GM23338 (cell line): ENCODE data around the gene RASSF1. TPM values are rescaled to one million over a fixed set of nuclear protein-coding genes. Genes with fewer than 3 reads are reported as not detected.

Experiments used
- ATAC-seq: fragments of 200-7000 bp; cut with Tn5 transposase; 3 replicates; pipeline ENCODE4 v1.9.1; 2020
- DNase-seq: peaks from one replicate; pipeline ENCODE4 v3.0.0-alpha.2; 2015; ENCODE audit warnings: low spot score
- H2AFZ ChIP-seq: fragments of 200-600 bp; sonication (generic); 2 replicates; pipeline ENCODE4 v1.8.0; 2016; ENCODE audit warnings: antibody characterized with exemption, mild to moderate bottlenecking, moderate library complexity
- H3F3A ChIP-seq: fragments of 200-600 bp; sonication (generic); replicated peaks from 2 replicates; pipeline ENCODE4 v1.8.0; 2017; ENCODE audit warnings: antibody characterized with exemption, mixed run types, low read depth
- H3K27ac ChIP-seq: fragments of 200-600 bp; sonication (generic); 2 replicates; pipeline ENCODE4 v1.6.1; 2016; ENCODE audit warnings: low read depth
- H3K27me3 ChIP-seq: fragments of 200-600 bp; sonication (generic); 2 replicates; pipeline ENCODE4 v1.8.0; 2016; ENCODE audit warnings: mild to moderate bottlenecking, mixed run types, moderate library complexity; ENCODE audit not compliant: insufficient read depth
- H3K36me3 ChIP-seq: fragments of 200-600 bp; sonication (generic); 2 replicates; pipeline ENCODE4 v1.8.0; 2016; ENCODE audit warnings: mild to moderate bottlenecking; ENCODE audit not compliant: insufficient read depth
- H3K4me1 ChIP-seq: fragments of 200-600 bp; sonication (generic); 2 replicates; pipeline ENCODE4 v1.8.0; 2016; ENCODE audit warnings: mild to moderate bottlenecking, moderate library complexity; ENCODE audit not compliant: insufficient read depth
- H3K4me2 ChIP-seq: fragments of 200-600 bp; sonication (generic); 2 replicates; pipeline ENCODE4 v1.7.1; 2017; ENCODE audit warnings: mixed run types
- H3K4me3 ChIP-seq: fragments of 200-600 bp; sonication (generic); 2 replicates; pipeline ENCODE4 v1.6.1; 2016; ENCODE audit warnings: mixed run types
- H3K79me2 ChIP-seq: fragments of 200-600 bp; sonication (generic); replicated peaks from 2 replicates; pipeline ENCODE4 v1.8.0; 2017; ENCODE audit warnings: mild to moderate bottlenecking; ENCODE audit not compliant: insufficient read depth
- H3K9me2 ChIP-seq: fragments of 200-600 bp; sonication (generic); 2 replicates; pipeline ENCODE4 v1.8.0; 2017; ENCODE audit not compliant: insufficient read depth
- H4K20me1 ChIP-seq: fragments of 200-600 bp; sonication (generic); replicated peaks from 2 replicates; pipeline ENCODE4 v1.8.0; 2017; ENCODE audit warnings: mild to moderate bottlenecking; ENCODE audit not compliant: insufficient read depth
- H3K27ac Mint-ChIP-seq: 2 replicates; pipeline ENCODE4 v1.8.0; 2020; ENCODE audit warnings: inconsistent platforms, mild to moderate bottlenecking, moderate library complexity, mixed read lengths
- H3K27me3 Mint-ChIP-seq: 3 replicates; pipeline ENCODE4 v1.8.0; 2022; ENCODE audit warnings: low read depth, mild to moderate bottlenecking, moderate library complexity, mixed read lengths, inconsistent platforms; ENCODE audit not compliant: insufficient read depth, poor library complexity
- H3K36me3 Mint-ChIP-seq: 3 replicates; pipeline ENCODE4 v1.8.0; 2021; ENCODE audit warnings: low read depth, mild to moderate bottlenecking, inconsistent platforms, moderate library complexity, mixed read lengths
- H3K4me1 Mint-ChIP-seq: 3 replicates; pipeline ENCODE4 v1.8.0; 2020; ENCODE audit warnings: mild to moderate bottlenecking, inconsistent platforms, mixed read lengths
- H3K4me3 Mint-ChIP-seq: 3 replicates; pipeline ENCODE4 v1.8.0; 2021; ENCODE audit warnings: moderate library complexity, mild to moderate bottlenecking, inconsistent platforms, mixed read lengths
- H3K9me3 Mint-ChIP-seq: 3 replicates; pipeline ENCODE4 v1.8.0; 2020; ENCODE audit warnings: moderate library complexity, mild to moderate bottlenecking, inconsistent platforms, mixed read lengths
- CREB1 ChIP-seq: fragments of 250-450 bp; sonication (Bioruptor Pico); IDR thresholded peaks from 2 replicates; pipeline ENCODE4 v1.5.0; 2020; ENCODE audit warnings: low read depth, mild to moderate bottlenecking, moderate library complexity
- CTCF ChIP-seq, 2 experiments: fragments of 200-600 bp in 1 of 2; sonication (generic) in 1 of 2; conservative IDR thresholded peaks; 2 replicates each; pipeline versions ENCODE4 v1.5.1 to v1.6.1; 2016 to 2017; ENCODE audit warnings: antibody characterized with exemption in 2 of 2, low read depth in 2 of 2, mild to moderate bottlenecking in 2 of 2, moderate library complexity in 1 of 2
- ETS1 ChIP-seq: IDR thresholded peaks from 2 replicates; pipeline ENCODE4 v1.6.1; 2016; ENCODE audit warnings: antibody characterized with exemption
- EZH2 ChIP-seq: fragments of 200-600 bp; sonication (generic); IDR thresholded peaks from one replicate; pipeline ENCODE4 v1.8.0; 2017; ENCODE audit warnings: antibody characterized with exemption, mild to moderate bottlenecking, low read depth; ENCODE audit not compliant: unreplicated experiment
- EZH2phosphoT487 ChIP-seq: fragments of 200-600 bp; sonication (generic); IDR thresholded peaks from one replicate; pipeline ENCODE4 v1.8.1; 2018; ENCODE audit warnings: antibody characterized with exemption; ENCODE audit not compliant: unreplicated experiment
- JUNB ChIP-seq: IDR thresholded peaks from one replicate; pipeline ENCODE4 v1.6.1; 2016; ENCODE audit warnings: antibody characterized with exemption; ENCODE audit not compliant: unreplicated experiment
- NANOG ChIP-seq: IDR thresholded peaks from 2 replicates; pipeline ENCODE4 v1.6.1; 2016; ENCODE audit warnings: antibody characterized with exemption, borderline replicate concordance
- POLR2AphosphoS5 ChIP-seq: IDR thresholded peaks from 2 replicates; pipeline ENCODE4 v1.6.1; 2016; ENCODE audit warnings: antibody characterized with exemption, low read depth
- STAT1 ChIP-seq: IDR thresholded peaks from one replicate; pipeline ENCODE4 v1.6.1; 2016; ENCODE audit warnings: antibody characterized with exemption; ENCODE audit not compliant: unreplicated experiment
- ZNF114 ChIP-seq: fragments of 250-450 bp; sonication (Bioruptor Pico); IDR thresholded peaks from 2 replicates; pipeline ENCODE4 v1.5.0; 2020; ENCODE audit warnings: mild to moderate bottlenecking, moderate library complexity
- ZNF331 ChIP-seq: fragments of 250-450 bp; sonication (Bioruptor Pico); IDR thresholded peaks from 2 replicates; pipeline ENCODE4 v1.5.0; 2020; ENCODE audit warnings: low read depth, mild to moderate bottlenecking, moderate library complexity
- polyA plus RNA-seq: library from polyadenylated mRNA; unstranded; fragments of >200 nt; fragmentation: Nextera tagmentation; extraction: Ambion mirVana; gene quantifications from 2 replicates; pipeline ENCODE4 v1.2.1, GENCODE V29; 2016
- total RNA-seq: library from RNA; depleted of rRNA; stranded (reverse); fragments of >200 nt; shearing (Covaris generic); gene quantifications from 2 replicates; pipeline ENCODE4 v1.2.3, GENCODE V29; 2014
- TF ChIP-seq, protein P1 (sequence below): IDR thresholded peaks from one replicate; pipeline ENCODE4 v1.6.1; 2018; ENCODE audit warnings: antibody characterized with exemption; ENCODE audit not compliant: unreplicated experiment
- TF ChIP-seq, protein P2 (sequence below): fragments of 250-450 bp; sonication (Bioruptor Pico); IDR thresholded peaks from 2 replicates; pipeline ENCODE4 v1.5.0; 2020; ENCODE audit warnings: mild to moderate bottlenecking, moderate library complexity

Gene RASSF1
- total and polyA plus RNA-seq, 2 experiments from 2014 or later, result 9.6 to 15.7 TPM

DNA sequence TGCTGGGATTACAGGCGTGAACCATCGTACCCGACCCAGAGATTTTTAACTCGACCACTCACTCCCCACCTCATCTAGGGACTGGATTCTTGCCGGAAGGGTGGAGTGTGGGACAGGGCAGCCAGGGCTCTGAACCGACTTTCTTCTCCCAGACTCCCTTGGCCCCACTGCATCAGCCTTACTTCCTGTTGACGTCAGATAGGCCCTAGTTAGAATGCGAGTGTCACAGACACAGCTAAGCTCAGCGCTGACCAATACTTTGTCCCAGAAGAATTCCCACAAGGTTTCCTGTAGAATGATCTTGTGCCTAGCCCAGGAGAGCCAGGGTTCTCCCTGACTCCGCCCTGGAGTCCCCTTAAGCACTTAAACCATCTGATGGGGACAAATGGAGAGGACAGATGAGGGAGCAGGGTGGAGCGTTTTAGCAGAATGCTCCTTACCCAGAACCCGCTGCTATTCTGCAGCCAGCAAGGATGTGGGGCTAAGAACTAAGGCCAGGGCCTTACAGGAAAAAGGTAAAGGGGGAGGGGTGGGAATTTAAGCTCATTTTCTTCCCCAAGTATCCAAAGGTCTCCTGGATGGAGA, 6.8 kb downstream of the RASSF1 start:
- Mint-ChIP-seq H3K4me1 (peaks cover 22% of the 10 kb centered on the region), H3K36me3 (peaks cover 27% of the 10 kb centered on the region), H3K4me3 (no peak overlapping the region; the same call in 2 of the 3 replicates), H3K27ac (no peak overlapping the region), H3K27me3 (peaks cover 21% of the 10 kb centered on the region), H3K9me3 (no peaks in the 10 kb centered on the region; the same call in 2 of the 3 replicates)
- Histone ChIP-seq H3K4me2 (no peak overlapping the region), H2AFZ (no peak overlapping the region), H3F3A (peaks cover 32% of the 10 kb centered on the region), H3K9me2 (no peaks in the 10 kb centered on the region), H3K27ac (no peak overlapping the region), H3K79me2 (peaks cover 36% of the 10 kb centered on the region), H3K4me3 (no peak overlapping the region), H4K20me1 (peaks cover 17% of the 10 kb centered on the region), H3K36me3 (peaks cover 8% of the 10 kb centered on the region), H3K4me1 (peaks cover 16% of the 10 kb centered on the region), H3K27me3 (peaks cover 8% of the 10 kb centered on the region)
- DNase-seq (no peak), ATAC-seq (no peak)
- TF ChIP-seq ETS1 (no peak), CREB1 (CRISPR knock-in tag) (no peak), ZNF331 (no peak), NANOG (no peak), JUNB (no peak), CTCF (conservative IDR thresholded peaks at IDR 0.05; ENCODE audit: low read depth in 2 of 2) (no peak), ZNF114 (CRISPR knock-in tag) (no peak), EZH2 (no peak), STAT1 (no peak), POLR2AphosphoS5 (no peak), EZH2phosphoT487 (no peak)
- TF ChIP-seq, protein P1, sequence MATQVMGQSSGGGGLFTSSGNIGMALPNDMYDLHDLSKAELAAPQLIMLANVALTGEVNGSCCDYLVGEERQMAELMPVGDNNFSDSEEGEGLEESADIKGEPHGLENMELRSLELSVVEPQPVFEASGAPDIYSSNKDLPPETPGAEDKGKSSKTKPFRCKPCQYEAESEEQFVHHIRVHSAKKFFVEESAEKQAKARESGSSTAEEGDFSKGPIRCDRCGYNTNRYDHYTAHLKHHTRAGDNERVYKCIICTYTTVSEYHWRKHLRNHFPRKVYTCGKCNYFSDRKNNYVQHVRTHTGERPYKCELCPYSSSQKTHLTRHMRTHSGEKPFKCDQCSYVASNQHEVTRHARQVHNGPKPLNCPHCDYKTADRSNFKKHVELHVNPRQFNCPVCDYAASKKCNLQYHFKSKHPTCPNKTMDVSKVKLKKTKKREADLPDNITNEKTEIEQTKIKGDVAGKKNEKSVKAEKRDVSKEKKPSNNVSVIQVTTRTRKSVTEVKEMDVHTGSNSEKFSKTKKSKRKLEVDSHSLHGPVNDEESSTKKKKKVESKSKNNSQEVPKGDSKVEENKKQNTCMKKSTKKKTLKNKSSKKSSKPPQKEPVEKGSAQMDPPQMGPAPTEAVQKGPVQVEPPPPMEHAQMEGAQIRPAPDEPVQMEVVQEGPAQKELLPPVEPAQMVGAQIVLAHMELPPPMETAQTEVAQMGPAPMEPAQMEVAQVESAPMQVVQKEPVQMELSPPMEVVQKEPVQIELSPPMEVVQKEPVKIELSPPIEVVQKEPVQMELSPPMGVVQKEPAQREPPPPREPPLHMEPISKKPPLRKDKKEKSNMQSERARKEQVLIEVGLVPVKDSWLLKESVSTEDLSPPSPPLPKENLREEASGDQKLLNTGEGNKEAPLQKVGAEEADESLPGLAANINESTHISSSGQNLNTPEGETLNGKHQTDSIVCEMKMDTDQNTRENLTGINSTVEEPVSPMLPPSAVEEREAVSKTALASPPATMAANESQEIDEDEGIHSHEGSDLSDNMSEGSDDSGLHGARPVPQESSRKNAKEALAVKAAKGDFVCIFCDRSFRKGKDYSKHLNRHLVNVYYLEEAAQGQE, result no peak
- TF ChIP-seq, protein P2, sequence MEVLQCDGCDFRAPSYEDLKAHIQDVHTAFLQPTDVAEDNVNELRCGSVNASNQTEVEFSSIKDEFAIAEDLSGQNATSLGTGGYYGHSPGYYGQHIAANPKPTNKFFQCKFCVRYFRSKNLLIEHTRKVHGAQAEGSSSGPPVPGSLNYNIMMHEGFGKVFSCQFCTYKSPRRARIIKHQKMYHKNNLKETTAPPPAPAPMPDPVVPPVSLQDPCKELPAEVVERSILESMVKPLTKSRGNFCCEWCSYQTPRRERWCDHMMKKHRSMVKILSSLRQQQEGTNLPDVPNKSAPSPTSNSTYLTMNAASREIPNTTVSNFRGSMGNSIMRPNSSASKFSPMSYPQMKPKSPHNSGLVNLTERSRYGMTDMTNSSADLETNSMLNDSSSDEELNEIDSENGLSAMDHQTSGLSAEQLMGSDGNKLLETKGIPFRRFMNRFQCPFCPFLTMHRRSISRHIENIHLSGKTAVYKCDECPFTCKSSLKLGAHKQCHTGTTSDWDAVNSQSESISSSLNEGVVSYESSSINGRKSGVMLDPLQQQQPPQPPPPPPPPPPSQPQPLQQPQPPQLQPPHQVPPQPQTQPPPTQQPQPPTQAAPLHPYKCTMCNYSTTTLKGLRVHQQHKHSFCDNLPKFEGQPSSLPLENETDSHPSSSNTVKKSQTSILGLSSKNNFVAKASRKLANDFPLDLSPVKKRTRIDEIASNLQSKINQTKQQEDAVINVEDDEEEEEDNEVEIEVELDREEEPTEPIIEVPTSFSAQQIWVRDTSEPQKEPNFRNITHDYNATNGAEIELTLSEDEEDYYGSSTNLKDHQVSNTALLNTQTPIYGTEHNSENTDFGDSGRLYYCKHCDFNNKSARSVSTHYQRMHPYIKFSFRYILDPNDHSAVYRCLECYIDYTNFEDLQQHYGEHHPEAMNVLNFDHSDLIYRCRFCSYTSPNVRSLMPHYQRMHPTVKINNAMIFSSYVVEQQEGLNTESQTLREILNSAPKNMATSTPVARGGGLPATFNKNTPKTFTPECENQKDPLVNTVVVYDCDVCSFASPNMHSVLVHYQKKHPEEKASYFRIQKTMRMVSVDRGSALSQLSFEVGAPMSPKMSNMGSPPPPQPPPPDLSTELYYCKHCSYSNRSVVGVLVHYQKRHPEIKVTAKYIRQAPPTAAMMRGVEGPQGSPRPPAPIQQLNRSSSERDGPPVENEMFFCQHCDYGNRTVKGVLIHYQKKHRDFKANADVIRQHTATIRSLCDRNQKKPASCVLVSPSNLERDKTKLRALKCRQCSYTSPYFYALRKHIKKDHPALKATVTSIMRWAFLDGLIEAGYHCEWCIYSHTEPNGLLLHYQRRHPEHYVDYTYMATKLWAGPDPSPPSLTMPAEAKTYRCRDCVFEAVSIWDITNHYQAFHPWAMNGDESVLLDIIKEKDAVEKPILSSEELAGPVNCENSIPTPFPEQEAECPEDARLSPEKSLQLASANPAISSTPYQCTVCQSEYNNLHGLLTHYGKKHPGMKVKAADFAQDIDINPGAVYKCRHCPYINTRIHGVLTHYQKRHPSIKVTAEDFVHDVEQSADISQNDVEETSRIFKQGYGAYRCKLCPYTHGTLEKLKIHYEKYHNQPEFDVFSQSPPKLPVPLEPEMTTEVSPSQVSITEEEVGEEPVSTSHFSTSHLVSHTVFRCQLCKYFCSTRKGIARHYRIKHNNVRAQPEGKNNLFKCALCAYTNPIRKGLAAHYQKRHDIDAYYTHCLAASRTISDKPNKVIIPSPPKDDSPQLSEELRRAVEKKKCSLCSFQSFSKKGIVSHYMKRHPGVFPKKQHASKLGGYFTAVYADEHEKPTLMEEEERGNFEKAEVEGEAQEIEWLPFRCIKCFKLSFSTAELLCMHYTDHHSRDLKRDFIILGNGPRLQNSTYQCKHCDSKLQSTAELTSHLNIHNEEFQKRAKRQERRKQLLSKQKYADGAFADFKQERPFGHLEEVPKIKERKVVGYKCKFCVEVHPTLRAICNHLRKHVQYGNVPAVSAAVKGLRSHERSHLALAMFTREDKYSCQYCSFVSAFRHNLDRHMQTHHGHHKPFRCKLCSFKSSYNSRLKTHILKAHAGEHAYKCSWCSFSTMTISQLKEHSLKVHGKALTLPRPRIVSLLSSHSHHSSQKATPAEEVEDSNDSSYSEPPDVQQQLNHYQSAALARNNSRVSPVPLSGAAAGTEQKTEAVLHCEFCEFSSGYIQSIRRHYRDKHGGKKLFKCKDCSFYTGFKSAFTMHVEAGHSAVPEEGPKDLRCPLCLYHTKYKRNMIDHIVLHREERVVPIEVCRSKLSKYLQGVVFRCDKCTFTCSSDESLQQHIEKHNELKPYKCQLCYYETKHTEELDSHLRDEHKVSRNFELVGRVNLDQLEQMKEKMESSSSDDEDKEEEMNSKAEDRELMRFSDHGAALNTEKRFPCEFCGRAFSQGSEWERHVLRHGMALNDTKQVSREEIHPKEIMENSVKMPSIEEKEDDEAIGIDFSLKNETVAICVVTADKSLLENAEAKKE (CRISPR knock-in tag), result no peak
